T1000 (cell line): ENCODE data around the gene NEK2.
A peak's percentile ranks its signal among the peaks of the same experiment; 100 is the strongest.
"Not testable (repeated sequence)": the region's sequence is repeated elsewhere in the genome, so short reads cannot be mapped to it uniquely, and the experiment has no call there.

Source experiments
- DNase-seq: peaks from one replicate; lab custom pipeline; 2025; ENCODE audit warnings: mixed read lengths; lab: John Stamatoyannopoulos, UW

Gene NEK2

DNA sequence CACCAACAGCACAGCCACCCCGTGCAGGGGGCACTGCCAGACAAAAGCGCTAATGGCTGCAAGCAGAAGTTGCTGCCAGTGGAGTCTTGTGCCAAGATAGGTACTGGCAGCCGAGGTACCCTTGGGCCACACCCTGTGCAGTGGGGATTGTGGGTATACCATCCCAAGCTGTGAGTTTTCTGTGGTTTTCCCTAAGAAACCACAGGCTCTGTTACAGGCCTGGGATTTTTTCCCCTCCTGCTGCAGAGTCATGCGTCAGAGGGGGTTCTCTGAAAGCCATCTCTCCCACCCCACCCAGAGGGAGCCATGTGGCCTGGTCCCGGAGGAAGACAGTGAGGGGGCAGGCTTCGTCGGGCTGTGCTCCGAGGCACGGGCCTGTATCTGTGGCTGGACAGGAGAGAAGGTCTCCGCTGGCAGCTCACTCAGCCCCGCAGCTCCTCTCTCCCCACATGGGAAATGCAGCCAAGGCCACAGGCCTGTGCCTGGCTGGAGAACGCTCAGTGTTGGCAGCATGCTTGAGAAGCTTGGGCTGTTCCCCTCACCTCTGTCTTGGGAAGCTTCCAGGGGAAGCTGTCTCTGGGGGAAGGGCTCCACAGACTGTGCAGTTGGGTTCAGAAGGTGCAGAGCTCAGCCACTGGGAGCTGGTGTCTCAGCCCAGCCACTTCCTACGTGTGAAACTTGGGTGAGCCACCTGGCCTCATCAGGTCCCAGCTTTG is 42.5 kb downstream of the NEK2 start:
- peak; percentile 53 for DNase-seq

DNA sequence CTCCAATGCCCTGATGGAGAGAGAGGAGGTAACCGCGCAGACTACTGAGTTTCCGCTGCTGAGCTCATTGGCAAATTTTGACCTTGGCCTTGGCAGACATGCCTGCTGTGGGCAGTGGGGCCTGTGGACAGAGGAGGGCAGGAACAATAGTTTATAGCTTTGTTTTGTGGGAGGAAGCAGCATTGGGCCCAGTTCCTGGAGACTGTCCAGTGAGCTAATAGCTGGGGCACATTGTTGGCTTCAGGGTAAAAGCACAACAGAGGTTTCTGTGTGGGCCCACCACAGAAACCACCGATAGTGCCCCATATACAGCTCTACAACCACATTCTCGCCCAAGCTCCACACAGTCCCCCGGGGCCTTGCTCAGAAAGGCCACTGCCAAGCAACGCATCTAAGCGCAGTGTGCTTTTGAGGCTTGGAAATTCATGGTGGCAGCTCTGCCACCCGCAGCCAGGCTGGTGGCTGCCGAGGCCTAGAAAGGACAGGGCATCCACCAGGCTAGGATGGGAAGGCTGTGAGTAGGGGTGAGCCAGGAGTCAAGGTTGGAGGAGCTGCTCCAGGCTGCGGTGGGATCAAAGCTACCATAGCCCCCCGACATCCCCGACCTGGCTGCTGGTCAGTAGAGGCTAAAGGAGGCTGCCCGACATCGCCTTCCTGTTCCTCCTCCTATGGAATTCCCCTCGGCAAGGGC is 43.2 kb downstream of the NEK2 start:
- peak; percentile 19 for DNase-seq

- no peak for DNase-seq
Measured at GRCh38 chr1:211631168-211631567, 44.3 kb downstream of the NEK2 start.

DNA sequence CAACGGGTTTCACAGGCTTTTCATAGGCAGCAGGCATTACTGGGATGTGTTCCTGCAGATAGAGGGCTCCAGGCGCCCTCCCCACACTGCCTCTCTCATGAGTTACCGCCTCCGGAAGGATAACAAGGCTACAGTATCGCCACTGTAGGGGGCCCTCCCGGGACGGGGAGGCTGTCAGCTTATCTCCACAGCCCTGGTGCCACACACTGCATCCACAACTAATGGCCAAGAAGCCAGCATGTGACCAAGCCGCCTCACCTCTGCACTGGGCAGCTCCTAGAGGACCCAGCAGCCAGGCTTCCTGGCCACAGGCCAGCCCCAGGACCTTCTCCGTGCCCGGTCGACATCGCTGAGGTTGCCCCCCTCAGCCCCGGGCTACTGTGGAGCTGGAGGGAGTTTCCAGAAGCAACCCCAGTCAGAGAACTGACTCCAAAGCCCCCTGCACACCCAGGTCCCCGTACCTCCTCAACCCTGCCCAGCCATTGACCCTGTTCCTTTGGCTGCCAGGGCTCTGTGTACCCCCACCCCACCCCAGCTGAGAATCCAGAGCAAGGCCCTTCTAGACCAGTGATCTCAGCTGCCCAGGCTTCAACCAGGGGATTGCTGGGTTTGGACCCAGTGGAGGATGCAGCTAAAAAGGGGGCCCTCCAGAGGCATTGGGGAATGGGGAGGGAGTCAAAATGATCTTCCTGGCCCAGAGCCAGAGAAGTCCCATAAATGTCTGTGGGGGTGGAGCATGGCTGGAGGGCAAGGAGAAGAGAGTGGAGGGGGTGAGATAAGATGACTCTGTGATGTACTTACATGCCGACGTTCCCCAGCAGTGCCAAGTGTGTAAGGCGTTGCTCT is 45.0 kb downstream of the NEK2 start:
- no peak for DNase-seq

GRCh38 chr1:211628417-211628816 is 47.0 kb downstream of the NEK2 start:
- DNase-seq: no peak

- no peak for DNase-seq
Measured at GRCh38 chr1:211627259-211627658, 48.2 kb downstream of the NEK2 start.

DNA sequence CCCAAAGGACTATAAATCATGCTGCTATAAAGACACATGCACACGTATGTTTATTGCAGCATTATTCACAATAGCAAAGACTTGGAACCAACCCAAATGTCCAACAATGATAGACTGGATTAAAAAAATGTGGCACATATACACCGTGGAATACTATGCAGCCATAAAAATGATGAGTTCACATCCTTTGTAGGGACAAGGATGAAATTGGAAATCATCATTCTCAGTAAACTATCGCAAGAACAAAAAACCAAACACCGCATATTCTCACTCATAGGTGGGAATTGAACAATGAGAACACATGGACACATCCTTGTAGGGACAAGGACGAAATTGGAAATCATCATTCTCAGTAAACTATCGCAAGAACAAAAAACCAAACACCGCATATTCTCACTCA is 49.6 kb downstream of the NEK2 start:
- DNase-seq: not testable (repeated sequence)

- DNase-seq: no peak
Measured at GRCh38 chr1:211625040-211625439, 50.4 kb downstream of the NEK2 start.

- no peak for DNase-seq
Measured at GRCh38 chr1:211623515-211623914, 51.9 kb downstream of the NEK2 start.

DNA sequence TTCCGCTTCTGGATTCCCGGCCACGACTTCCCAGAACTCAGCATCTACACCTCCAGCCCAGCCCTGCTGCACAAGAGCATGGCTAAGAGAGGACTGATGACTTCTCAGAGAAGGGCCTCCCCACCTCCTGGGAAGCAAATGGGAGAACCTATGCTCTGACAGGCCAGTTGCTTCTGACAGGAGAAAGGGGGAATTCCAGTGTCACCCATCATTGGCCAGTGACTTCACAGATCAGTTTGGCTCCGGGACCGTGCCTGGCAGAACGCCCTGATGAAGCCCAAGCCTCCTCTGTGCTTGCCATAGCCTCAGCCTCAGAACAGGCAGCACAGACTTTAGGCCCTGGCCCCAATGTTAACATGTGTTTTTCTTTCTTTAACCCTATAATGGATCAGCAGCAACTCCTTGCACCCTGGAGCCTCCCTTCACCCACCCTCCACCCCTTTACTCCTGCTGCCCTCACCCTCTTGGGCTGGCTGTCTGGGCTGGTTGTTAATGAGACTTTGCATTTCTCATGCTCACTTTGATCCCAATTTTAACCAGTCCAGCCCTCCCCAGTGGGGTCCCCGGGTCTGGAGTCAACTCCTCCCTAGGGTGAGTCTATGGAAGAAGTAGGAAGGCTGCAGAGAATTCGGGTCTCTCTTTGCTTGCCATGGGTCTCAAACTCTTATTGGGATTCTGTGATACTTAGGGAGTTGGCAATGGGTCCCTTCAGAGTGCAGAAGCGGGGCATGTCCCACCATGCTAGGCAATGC is 53.8 kb downstream of the NEK2 start:
- no peak for DNase-seq

GRCh38 chr1:211620097-211620496 is 55.3 kb downstream of the NEK2 start:
- no peak for DNase-seq

DNA sequence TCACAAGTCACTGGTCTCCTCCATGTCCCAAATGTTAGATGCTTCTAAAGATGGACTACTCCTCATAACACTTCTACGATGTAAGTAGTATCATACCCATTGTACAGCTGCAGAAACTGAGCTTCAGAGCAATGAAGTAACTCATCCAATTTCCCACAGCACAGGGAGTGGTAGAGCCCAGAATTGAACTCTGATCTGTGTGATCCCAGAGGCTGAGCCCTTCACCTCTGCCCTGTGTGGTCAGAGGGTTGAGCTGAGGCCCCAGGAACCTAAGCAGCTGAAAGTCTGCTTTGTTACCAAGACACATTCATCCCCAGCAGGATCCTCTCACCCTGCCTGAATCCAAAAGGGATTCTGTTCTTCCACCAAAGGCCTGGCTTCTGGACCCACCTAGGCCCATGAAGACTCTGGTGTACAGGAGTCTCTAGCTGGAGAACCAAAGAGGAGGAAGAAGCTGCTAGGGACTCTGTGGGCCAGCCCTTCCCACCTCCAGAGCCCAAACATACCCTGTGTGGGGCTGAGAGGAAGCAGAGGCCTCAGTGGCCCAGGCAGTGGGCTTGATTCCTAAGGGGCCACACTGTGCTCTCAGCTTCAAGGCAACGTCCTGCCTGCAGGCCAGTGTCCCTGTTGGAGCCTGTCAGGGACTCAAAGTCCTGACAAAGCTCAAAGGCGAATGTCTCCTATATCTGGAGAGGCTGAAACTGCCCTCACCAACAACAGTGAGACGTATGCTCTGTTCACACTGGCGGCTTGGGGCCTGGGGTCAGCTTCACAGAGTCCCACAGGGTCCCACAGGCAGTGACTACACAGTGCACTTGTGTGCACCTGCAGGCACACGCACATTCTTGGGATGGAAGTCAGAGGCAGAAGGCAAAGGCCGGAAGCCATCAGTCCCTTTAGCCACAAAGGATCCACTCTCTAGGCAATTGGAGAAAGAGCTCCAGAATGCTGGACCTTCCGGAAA is 56.1 kb downstream of the NEK2 start:
- DNase-seq: no peak

- DNase-seq: no peak
Measured at GRCh38 chr1:211616965-211617297, 58.5 kb downstream of the NEK2 start.

- no peak for DNase-seq
Measured at GRCh38 chr1:211616231-211616964, 59.0 kb downstream of the NEK2 start.

DNA sequence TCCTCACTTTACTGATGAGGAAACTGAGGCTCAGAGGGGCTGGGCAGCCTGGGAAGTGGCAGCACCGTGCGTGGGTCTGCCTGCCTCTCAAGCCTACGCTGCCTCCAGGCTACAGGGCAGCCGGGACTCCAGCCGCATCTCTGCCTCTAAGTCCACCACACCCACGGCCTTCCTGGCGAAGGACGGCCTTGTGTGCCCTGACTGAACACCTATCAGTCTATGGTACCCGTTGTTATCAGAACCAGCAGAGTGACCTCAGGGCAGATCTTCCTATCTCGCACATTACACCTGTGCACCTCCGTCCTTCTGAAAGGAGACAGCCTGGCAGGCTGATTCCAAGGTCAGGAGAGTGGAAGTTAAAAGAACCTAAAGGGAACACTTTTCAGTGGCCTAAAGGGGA is 60.8 kb downstream of the NEK2 start:
- DNase-seq: no peak

- DNase-seq: no peak
Measured at GRCh38 chr1:211613951-211614350, 61.5 kb downstream of the NEK2 start.

- DNase-seq: peak; percentile 61
Measured at GRCh38 chr1:211613108-211613947, 62.1 kb downstream of the NEK2 start.

DNA sequence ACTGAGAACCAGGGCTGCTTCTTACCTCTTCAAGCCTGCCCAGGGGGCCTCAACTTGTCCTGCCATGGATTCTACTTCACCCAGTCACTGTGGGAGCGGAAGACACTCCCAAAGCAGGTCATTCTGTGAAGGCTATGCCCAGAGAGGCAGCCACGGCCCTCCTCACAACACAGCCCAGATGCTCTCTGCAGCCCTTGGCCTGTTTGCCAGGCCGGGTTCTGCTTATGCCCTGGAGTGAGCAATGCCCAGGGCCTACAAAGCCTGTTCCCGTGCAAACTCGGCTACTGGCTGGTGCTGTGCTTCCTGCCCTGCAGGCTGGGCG is 62.7 kb downstream of the NEK2 start:
- DNase-seq: no peak
